H9 (cell line): ENCODE data around the gene ARHGAP9. TPM values are rescaled to one million over a fixed set of nuclear protein-coding genes. Genes with fewer than 3 reads are reported as not detected.

Source experiments
- DNase-seq: peaks from one replicate; pipeline ENCODE4 v3.0.0-alpha.2; 2017
- H2AFZ ChIP-seq: one replicate; pipeline ENCODE4 v1.6.1; 2013; ENCODE audit warnings: mild to moderate bottlenecking, low read length, control low read depth, moderate library complexity
- H2AK5ac ChIP-seq: 2 replicates; pipeline ENCODE4 v1.6.1; 2013; ENCODE audit warnings: low read length, control low read depth, mixed read lengths; ENCODE audit not compliant: insufficient read length
- H2BK120ac ChIP-seq: one replicate; pipeline ENCODE4 v1.6.1; 2013; ENCODE audit warnings: low read depth, mild to moderate bottlenecking, low read length, control low read depth, inconsistent platforms; ENCODE audit not compliant: poor library complexity, severe bottlenecking
- H2BK12ac ChIP-seq: 2 replicates; pipeline ENCODE4 v1.6.1; 2013; ENCODE audit warnings: low read length, control low read depth, mixed read lengths, low read depth; ENCODE audit not compliant: insufficient read length
- H2BK15ac ChIP-seq: 2 replicates; pipeline ENCODE4 v1.6.1; 2013; ENCODE audit warnings: low read depth, low read length, control low read depth
- H2BK20ac ChIP-seq: one replicate; pipeline ENCODE4 v1.6.1; 2013; ENCODE audit warnings: low read depth, mild to moderate bottlenecking, low read length, control low read depth, inconsistent platforms; ENCODE audit not compliant: poor library complexity, severe bottlenecking
- H2BK5ac ChIP-seq: 2 replicates; pipeline ENCODE4 v1.6.1; 2013; ENCODE audit warnings: low read length, control low read depth, mixed read lengths; ENCODE audit not compliant: insufficient read length
- H3K14ac ChIP-seq: 2 replicates; pipeline ENCODE4 v1.6.1; 2013; ENCODE audit warnings: low read length, control low read depth; ENCODE audit not compliant: insufficient read depth
- H3K18ac ChIP-seq: 2 replicates; pipeline ENCODE4 v1.6.1; 2013; ENCODE audit warnings: low read depth, mild to moderate bottlenecking, mixed read lengths, low read length, control low read depth; ENCODE audit not compliant: insufficient read length
- H3K23ac ChIP-seq: 2 replicates; pipeline ENCODE4 v1.6.1; 2013; ENCODE audit warnings: low read length, control low read depth, mixed read lengths, low read depth; ENCODE audit not compliant: insufficient read length
- H3K23me2 ChIP-seq: 2 replicates; pipeline ENCODE4 v1.6.1; 2013; ENCODE audit warnings: low read depth, mild to moderate bottlenecking, mixed read lengths, low read length, control low read depth; ENCODE audit not compliant: insufficient read length, poor library complexity, severe bottlenecking
- H3K27ac ChIP-seq: 2 replicates; pipeline ENCODE4 v1.5.1; 2013; ENCODE audit warnings: low read length, control low read depth, mixed read lengths, low read depth; ENCODE audit not compliant: insufficient read length
- H3K27me3 ChIP-seq: 2 replicates; pipeline ENCODE4 v1.6.1; 2013; ENCODE audit warnings: low read length, control low read depth, inconsistent platforms; ENCODE audit not compliant: insufficient read depth
- H3K4ac ChIP-seq: 2 replicates; pipeline ENCODE4 v1.6.1; 2013; ENCODE audit warnings: low read depth, mild to moderate bottlenecking, control low read depth, inconsistent platforms, low read length, moderate library complexity
- H3K4me1 ChIP-seq: 2 replicates; pipeline ENCODE4 v1.6.1; 2013; ENCODE audit warnings: low read length, control low read depth, inconsistent platforms; ENCODE audit not compliant: insufficient read depth
- H3K4me2 ChIP-seq: 2 replicates; pipeline ENCODE4 v1.6.1; 2013; ENCODE audit warnings: low read length, control low read depth, mixed read lengths; ENCODE audit not compliant: insufficient read length, insufficient read depth
- H3K56ac ChIP-seq: 2 replicates; pipeline ENCODE4 v1.6.1; 2013; ENCODE audit warnings: low read depth, mild to moderate bottlenecking, mixed read lengths, low read length, control low read depth; ENCODE audit not compliant: insufficient read length
- H3K79me1 ChIP-seq: 2 replicates; pipeline ENCODE4 v1.6.1; 2013; ENCODE audit warnings: low read depth, mild to moderate bottlenecking, moderate library complexity, low read length, control low read depth, inconsistent platforms; ENCODE audit not compliant: insufficient read depth, poor library complexity, severe bottlenecking
- H3K79me2 ChIP-seq: 2 replicates; pipeline ENCODE4 v1.6.1; 2013; ENCODE audit warnings: low read length, control low read depth, inconsistent platforms; ENCODE audit not compliant: insufficient read depth
- H3K9ac ChIP-seq: 2 replicates; pipeline ENCODE4 v1.6.1; 2013; ENCODE audit warnings: low read length, control low read depth, mixed read lengths; ENCODE audit not compliant: insufficient read length; ENCODE audit errors: extremely low read depth
- H3K9me3 ChIP-seq: one replicate; pipeline ENCODE4 v1.6.1; 2013; ENCODE audit warnings: low read depth, low read length, inconsistent platforms; ENCODE audit not compliant: control insufficient read depth
- H3T11ph ChIP-seq: one replicate; pipeline ENCODE4 v1.6.1; 2013; ENCODE audit warnings: mild to moderate bottlenecking, low read length, control low read depth, inconsistent platforms
- H4K20me1 ChIP-seq: one replicate; pipeline ENCODE4 v1.6.1; 2013; ENCODE audit not compliant: control insufficient read depth, insufficient read length, insufficient read depth
- H4K5ac ChIP-seq: 2 replicates; pipeline ENCODE4 v1.6.1; 2013; ENCODE audit warnings: low read depth, mild to moderate bottlenecking, mixed read lengths, low read length, control low read depth; ENCODE audit not compliant: insufficient read length
- H4K8ac ChIP-seq: replicated peaks from 2 replicates; pipeline ENCODE4 v1.6.1; 2013; ENCODE audit warnings: low read length, control low read depth, mixed read lengths, low read depth; ENCODE audit not compliant: insufficient read length
- H4K91ac ChIP-seq: 2 replicates; pipeline ENCODE4 v1.6.1; 2013; ENCODE audit warnings: low read depth, mild to moderate bottlenecking, moderate library complexity, mixed read lengths, low read length, control low read depth; ENCODE audit not compliant: insufficient read length
- H3K27ac Mint-ChIP-seq, 3 experiments: 2 replicates in 2 of 3; 3 replicates in 1 of 3; pipeline ENCODE4 v1.8.0; 2020 to 2021; ENCODE audit warnings: mixed read lengths in 3 of 3, mild to moderate bottlenecking in 1 of 3, moderate library complexity in 1 of 3
- H3K27me3 Mint-ChIP-seq: 2 replicates; pipeline ENCODE4 v1.8.0; 2021; ENCODE audit warnings: low read depth, mild to moderate bottlenecking, moderate library complexity, mixed read lengths
- H3K36me3 Mint-ChIP-seq, 3 experiments: 2 replicates in 2 of 3; 3 replicates in 1 of 3; pipeline ENCODE4 v1.8.0; 2020 to 2021; ENCODE audit warnings: low read depth in 3 of 3, mixed read lengths in 3 of 3; ENCODE audit not compliant: insufficient read depth in 1 of 3
- H3K4me1 Mint-ChIP-seq, 2 experiments: 2 replicates each; pipeline ENCODE4 v1.8.0; 2020; ENCODE audit warnings: mixed read lengths in 2 of 2
- H3K4me3 Mint-ChIP-seq, 2 experiments: 2 replicates in 1 of 2; 3 replicates in 1 of 2; pipeline ENCODE4 v1.8.0; 2020 to 2021; ENCODE audit warnings: mild to moderate bottlenecking in 2 of 2, mixed read lengths in 2 of 2, moderate library complexity in 1 of 2
- H3K9me3 Mint-ChIP-seq, 2 experiments: 2 replicates in 1 of 2; 3 replicates in 1 of 2; pipeline ENCODE4 v1.8.0; 2020; ENCODE audit warnings: mild to moderate bottlenecking in 2 of 2, mixed read lengths in 2 of 2, moderate library complexity in 1 of 2
- WGBS: extraction: QIAGEN DNeasy Blood & Tissue Kit; methylation state at CpG from one replicate; pipeline ENCODE4 v1.1.7; 2013; ENCODE audit warnings: missing lambda C conversion rate, low lambda C conversion rate, mixed read lengths; ENCODE audit not compliant: insufficient read length; ENCODE audit errors: extremely low coverage; 5-methylcytosine and 5-hydroxymethylcytosine counted together
- total RNA-seq: library from RNA; stranded (reverse); gene quantifications from 2 replicates; pipeline ENCODE4 v1.2.1, GENCODE V29; 2021
- TF ChIP-seq, protein P1 (sequence below): fragments of 200-600 bp; sonication (generic); conservative IDR thresholded peaks from 3 replicates; pipeline ENCODE4 v1.8.0; 2021; ENCODE audit warnings: antibody characterized with exemption, mild to moderate bottlenecking

ARHGAP9 gene
- total RNA-seq, 1 experiment from 2014 or later = 3.7 TPM

DNA sequence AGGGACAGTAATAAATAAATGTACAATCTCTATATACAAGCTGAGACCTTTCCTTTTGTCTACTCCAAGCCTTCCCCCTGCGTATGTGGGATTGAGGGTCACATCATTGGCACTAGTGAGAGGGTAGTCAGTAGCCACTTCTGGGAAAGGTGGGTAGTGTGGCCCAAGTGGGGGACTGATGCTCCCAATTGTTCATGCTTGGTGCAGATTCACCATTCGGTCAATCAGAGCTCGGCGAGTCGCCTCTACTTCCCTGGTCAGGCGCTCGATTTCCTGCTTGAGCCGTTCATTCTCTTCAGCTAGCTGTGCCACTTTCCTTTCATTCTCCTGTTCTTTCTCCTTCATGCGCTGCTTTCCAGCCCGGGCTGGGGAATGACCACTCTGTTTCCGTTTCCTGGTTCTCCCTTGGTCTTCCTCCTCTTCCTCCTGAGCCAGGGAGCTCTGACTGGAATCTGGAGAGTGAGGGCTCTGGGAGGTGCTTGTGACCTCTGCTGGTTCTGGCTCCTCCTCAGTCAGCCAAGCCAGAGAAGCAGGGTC is 37.0 kb upstream of the ARHGAP9 start:
- H3K27ac ChIP-seq = no peak overlapping the region
- H2BK5ac ChIP-seq = no peak overlapping the region
- no CpG with 5 or more reads among the region's 11 CpGs for WGBS
- no peak overlapping the region for H4K5ac ChIP-seq
- no peak overlapping the region for H4K8ac ChIP-seq
- no peak overlapping the region for H3K9ac ChIP-seq
- no peaks in the 10 kb centered on the region for H3K27me3 ChIP-seq
- Mint-ChIP-seq H3K4me3 (no peak overlapping the region), H3K4me1 (peaks cover 18 to 25% of the 10 kb centered on the region in 2 experiments), H3K27ac (peak overlapping the region; percentile 29 to 87 (median 53); a peak in 5 of 7 replicates), H3K27me3 (peaks cover 2% of the 10 kb centered on the region; the same call in 1 of the 2 replicates), H3K36me3 (peaks cover 61 to 77% (median 73%) of the 10 kb centered on the region in 3 experiments), H3K9me3 (no peaks in the 10 kb centered on the region)
- no peak overlapping the region for H3K4me2 ChIP-seq
- no peaks in the 10 kb centered on the region for H4K20me1 ChIP-seq
- no peak overlapping the region for H2BK15ac ChIP-seq
- no peaks in the 10 kb centered on the region for H3K9me3 ChIP-seq
- no peak overlapping the region for H2BK12ac ChIP-seq
- H2AK5ac ChIP-seq = no peak overlapping the region
- no peak overlapping the region for H2BK20ac ChIP-seq
- H3K4me1 ChIP-seq = peaks cover 3% of the 10 kb centered on the region; the same call in 1 of the 2 replicates
- no peak overlapping the region for H3K23ac ChIP-seq
- no peak overlapping the region for H3T11ph ChIP-seq
- no peak overlapping the region for H2AFZ ChIP-seq
- no peak overlapping the region for H3K14ac ChIP-seq
- TF ChIP-seq, protein P1, sequence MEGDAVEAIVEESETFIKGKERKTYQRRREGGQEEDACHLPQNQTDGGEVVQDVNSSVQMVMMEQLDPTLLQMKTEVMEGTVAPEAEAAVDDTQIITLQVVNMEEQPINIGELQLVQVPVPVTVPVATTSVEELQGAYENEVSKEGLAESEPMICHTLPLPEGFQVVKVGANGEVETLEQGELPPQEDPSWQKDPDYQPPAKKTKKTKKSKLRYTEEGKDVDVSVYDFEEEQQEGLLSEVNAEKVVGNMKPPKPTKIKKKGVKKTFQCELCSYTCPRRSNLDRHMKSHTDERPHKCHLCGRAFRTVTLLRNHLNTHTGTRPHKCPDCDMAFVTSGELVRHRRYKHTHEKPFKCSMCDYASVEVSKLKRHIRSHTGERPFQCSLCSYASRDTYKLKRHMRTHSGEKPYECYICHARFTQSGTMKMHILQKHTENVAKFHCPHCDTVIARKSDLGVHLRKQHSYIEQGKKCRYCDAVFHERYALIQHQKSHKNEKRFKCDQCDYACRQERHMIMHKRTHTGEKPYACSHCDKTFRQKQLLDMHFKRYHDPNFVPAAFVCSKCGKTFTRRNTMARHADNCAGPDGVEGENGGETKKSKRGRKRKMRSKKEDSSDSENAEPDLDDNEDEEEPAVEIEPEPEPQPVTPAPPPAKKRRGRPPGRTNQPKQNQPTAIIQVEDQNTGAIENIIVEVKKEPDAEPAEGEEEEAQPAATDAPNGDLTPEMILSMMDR = no peak
- DNase-seq = no peak
- 0 out of 2 replicates have a peak, but pooled peaks cover 1% of the 10 kb centered on the region for H3K79me2 ChIP-seq
- H3K4ac ChIP-seq = no peak overlapping the region
- no peak overlapping the region for H3K56ac ChIP-seq
- H3K23me2 ChIP-seq = peaks cover 11% of the 10 kb centered on the region
- no peak overlapping the region for H4K91ac ChIP-seq
- no peak overlapping the region for H3K18ac ChIP-seq
- H3K79me1 ChIP-seq = no peaks in the 10 kb centered on the region
- no peak overlapping the region for H2BK120ac ChIP-seq
